ENCODE data around the gene ST14.
A peak's percentile ranks its signal among the peaks of the same experiment; 100 is the strongest.

Gene ST14

GRCh38 chr11:130159657-130160497 is at the start of gene ST14:
Gene ST14, plus strand, starts transcription at chr11:130159782. Its CDS starts 198 bp downstream, at chr11:130159980.
- no peak for DNase-seq

- no peak for DNase-seq
These were observed 49.1 kb upstream of the ST14 start for GRCh38 chr11:130110339-130111108.

GRCh38 chr11:130112071-130112830 is 47.3 kb upstream of the ST14 start:
- no peak for DNase-seq

DNA sequence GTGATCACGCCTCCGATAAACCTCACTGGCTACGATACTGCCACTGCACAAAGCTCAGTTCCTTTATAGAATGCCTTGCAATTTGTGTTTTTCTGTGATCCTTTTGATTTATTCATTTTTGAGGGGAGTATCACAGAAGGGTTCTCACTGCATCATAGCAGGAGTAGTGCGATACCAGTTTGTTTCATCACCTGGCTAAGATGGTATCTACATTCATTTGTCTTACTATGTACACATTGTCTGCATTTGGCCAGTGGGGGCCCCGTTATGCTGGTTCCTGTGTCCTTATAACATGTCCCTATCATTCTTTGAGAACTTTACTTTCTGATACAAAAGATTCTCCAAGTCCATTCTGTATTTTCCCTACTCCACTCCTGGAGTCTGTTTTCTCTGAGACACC is 45.3 kb upstream of the ST14 start:
- DNase-seq: no peak

DNA sequence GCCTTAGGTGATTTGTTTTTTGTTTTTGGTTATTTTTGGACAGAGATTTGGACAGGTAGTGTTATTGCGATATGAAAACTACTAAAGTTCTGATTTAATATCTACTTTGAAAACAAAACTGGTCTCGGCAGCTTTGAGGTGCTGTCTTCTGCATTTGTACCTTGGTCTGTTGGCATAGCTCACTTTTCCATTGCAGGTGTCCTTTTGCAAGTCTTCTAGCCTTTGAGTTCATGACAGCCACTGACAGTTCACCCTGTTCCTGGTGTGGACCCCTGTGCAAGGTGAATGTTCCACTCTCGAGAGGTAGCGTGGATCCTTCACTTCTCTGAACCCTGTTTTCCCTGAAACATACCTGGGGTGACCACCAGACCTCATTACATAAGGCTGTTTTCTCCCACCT is 44.9 kb upstream of the ST14 start:
- DNase-seq: no peak

DNA sequence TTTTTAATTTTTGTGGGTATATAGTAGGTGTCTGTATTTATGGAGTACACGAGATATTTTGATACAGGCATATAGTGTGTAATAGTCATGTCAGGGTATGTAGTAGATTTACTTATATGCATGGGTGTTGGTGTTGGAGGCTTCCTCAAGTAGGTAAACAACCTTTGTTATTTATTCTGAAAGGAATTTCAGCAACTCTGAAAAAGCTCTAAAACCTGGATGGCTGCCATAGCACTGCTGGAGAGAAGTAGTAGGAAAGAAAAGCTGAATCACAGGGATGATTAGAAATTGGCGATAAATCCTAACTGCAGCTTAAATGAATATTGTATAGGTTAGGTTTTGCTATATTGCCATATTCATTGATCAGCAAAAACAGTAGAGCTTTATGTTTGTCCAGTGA is 44.4 kb upstream of the ST14 start:
- peak; percentile 23 for DNase-seq

GRCh38 chr11:130118165-130118564 is 41.4 kb upstream of the ST14 start:
- no peak for DNase-seq

DNA sequence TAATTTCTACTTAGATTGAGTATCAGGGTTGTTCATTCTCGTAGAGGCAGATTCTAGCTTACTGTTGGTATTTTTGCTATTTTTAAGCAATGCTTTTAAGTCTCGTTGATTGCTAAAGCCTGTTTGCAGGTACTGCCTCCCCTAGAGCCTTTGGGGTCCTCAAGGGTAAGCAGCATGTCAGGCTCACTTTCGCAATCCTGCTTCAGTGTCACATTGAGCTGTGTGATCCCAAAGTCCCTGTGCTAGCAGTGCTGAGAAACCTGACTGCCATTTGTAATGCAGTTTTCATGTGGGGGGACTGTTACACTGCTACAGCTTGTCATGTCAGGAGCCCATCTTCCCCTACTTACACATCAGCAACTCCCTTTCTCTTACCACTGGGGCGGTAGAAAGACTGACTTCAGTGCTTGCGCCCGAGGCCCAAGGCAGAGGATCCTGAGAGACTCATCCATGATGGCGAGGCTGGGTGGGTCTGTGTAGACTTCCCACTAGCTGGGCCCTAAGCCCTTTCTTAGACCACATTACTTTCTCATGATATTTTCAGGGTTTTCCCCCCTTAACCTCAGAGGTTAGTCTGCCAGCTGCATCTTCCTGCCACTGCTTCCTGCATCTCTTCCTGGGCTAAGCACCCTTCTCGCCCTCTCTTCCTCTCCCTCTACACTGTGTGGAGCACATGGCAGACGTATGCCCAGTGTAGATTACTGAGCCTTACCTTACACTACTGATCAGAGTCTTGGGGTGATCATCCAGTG is 40.8 kb upstream of the ST14 start:
- DNase-seq: no peak

DNA sequence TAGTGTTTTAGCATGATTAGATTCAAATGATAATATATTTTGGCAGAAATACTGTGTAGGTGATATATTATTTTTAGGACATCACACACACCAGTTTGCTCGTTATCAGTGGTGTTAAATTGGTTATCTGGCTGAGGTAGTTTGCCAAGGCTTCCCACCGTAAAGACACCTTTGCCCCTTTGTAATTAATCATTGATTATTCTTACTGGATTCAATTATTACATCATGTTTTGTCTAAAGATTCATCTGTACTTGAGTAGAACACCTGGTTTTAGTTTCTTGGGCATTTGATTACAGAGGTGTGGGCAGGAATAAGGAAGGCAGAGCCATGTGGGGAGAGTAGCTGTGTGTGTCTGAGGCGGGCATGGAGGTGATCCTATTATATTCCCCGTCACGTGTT is 39.5 kb upstream of the ST14 start:
- DNase-seq: no peak

DNA sequence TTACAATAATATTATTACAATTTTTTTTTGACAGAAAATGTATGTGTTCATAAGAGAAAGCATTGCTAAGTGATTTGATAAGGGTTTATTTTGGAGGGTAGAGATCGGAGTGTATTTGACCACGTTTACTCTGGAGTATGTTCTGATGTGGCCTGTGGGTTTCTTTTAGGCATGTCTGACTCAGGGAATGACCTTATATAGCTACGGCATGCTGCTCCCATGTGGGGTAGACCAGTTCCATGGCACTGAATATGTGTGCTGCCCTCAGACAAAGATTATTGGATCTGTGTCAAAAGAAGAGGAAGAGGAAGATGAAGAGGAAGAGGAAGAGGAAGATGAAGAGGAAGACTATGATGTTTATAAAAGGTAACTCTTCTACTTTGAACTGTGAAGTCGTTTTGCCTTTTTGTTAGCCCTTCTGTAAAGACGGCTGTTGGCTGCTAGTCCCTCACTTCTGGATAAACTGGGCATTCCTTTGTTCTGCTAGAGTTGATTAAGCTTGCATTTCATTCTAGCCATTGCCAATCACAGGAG is 38.1 kb upstream of the ST14 start:
- DNase-seq: peak; percentile 76

DNA sequence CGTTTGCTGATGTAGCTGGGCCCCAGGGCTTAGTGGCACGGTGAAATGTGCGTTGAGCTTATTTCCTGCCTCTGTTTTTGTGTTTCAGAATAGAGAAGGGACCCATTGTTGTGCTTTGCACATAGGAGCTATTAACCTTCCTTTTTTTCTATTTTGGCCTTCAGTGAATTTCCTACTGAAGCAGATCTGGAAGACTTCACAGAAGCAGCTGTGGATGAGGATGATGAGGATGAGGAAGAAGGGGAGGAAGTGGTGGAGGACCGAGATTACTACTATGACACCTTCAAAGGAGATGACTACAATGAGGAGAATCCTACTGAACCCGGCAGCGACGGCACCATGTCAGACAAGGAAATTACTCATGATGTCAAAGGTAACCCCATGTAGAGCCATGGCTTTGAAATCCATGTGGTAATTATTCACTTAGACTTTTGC is 37.4 kb upstream of the ST14 start:
- peak; percentile 19 for DNase-seq

DNA sequence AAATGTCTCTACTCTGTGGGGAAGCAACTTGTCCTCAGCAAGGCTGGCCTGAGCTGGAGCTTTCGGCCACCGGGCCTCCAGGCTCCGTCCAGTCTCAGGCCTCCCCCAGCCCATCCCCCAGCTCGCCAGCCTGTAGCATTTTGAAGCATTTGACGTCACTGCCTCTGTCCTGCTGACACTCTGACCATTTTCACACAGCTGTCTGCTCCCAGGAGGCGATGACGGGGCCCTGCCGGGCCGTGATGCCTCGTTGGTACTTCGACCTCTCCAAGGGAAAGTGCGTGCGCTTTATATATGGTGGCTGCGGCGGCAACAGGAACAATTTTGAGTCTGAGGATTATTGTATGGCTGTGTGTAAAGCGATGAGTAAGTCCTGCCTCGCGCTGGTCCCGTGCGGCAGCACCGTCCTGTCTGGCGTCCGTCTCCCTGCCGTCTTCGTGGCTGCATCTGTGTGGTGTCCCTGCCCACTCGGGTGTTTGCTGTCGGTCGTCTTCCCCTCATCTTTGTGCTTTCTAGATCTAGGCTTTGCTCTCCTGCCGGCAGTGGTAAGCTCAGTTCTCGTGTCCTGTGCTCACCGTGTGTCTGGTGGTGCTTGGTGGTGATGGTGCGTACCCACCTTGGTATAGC is 36.1 kb upstream of the ST14 start:
- DNase-seq: no peak

DNA sequence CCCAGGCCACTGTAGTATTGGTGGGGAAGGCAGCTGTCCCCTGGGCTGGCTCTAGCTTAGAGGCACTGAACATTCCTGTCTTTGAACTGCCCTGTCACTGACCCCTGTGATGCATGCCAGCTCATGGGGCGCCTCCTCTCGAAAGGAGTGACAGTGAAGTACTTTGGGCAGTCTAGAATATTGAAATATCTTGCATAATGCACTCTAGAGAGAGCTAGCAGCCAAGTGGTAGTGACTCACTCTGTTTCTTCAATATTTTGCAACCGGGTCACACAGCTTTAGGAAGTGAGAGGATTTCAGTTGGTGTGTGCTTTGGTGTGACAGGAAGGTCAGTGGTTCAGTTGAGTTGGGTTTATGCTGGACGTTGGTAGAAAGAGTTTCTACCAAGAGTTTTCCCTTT is 35.5 kb upstream of the ST14 start:
- DNase-seq: peak; percentile 85

- DNase-seq: no peak
These were observed 33.9 kb upstream of the ST14 start for GRCh38 chr11:130125638-130126037.

DNA sequence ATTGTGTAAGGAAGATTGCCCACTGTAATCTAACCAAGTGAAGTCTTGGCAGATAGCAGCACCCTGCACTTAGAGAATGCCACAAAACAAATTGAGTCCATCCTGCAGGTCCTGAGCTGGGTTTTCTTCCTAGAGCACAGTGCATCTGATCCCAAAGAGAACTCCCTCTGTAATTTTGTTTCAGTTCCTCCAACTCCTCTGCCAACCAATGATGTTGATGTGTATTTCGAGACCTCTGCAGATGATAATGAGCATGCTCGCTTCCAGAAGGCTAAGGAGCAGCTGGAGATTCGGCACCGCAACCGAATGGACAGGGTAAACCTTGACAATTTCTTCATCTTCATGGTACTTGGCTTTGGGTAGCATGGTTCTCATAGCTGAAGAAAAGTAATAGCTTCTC is 33.1 kb upstream of the ST14 start:
- DNase-seq: no peak

- no peak for DNase-seq
These were observed 32.1 kb upstream of the ST14 start for GRCh38 chr11:130127509-130127908.

GRCh38 chr11:130128626-130129025 is 31.0 kb upstream of the ST14 start:
- DNase-seq: no peak

DNA sequence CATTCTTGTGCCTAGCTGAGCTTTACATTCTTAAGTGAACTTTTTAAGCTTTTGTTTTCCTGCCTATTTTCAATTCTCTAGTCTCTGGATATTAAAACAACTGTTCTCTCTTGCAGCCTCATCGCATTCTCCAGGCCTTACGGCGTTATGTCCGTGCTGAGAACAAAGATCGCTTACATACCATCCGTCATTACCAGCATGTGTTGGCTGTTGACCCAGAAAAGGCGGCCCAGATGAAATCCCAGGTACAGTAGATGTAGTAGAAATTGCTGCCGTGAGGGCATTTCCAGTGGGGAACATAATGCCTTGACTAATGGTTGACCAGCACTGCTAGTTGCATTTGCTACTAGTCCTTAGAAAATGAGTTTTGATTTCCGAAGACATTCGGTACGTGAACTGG is 29.7 kb upstream of the ST14 start:
- DNase-seq: no peak

DNA sequence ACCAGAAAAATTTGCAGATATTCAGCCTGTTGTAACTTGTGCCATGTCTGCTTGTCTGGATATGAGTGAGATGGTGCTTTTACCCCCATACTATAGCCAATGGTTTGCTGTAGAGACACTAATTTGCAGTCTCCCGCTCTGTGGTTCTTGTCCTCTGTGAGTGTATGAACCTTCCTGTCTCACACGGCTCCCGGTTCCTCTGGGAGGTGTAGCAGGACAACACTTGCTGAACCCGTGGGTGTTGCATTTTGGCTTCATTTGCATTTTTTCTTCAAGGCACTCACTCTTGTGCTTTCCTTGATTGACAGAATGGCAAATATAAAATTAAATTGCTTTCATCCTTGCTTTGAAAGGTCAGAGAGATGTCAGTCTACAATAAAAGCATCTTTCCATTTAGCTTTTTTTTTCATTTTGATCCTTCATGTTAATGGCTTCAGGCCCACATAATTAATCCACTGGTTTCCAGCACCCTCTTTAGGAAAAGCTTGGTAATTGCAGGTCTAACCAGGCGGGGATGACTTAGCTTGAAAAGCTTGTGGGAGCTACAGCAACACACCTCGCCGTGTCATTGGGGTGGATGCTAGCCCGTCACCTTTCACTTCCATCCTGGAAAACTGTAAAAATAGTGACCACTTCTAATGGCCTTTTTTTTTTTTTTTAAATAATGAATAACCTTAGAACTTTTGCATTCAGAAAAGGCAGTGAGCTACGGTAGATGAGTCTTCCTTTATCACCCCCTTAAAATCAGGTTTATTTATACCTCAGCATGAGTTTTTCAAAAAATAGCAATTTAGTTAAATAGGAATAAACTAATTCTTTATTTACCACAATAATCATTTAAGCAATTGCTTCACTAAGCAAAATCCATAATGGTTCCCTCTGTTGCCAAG is 27.4 kb upstream of the ST14 start:
- peak; percentile 62 for DNase-seq

GRCh38 chr11:130133716-130134115 is 25.9 kb upstream of the ST14 start:
- no peak for DNase-seq

GRCh38 chr11:130136107-130136506 is 23.5 kb upstream of the ST14 start:
- DNase-seq: no peak

Measured in EL (cell line).